ENCODE measurements around the gene AUTS2. TPM values are rescaled to one million over a fixed set of nuclear protein-coding genes. Genes with fewer than 3 reads are reported as not detected.

AUTS2 gene
- total and polyA plus RNA-seq, 4 donors = 4.9 to 24.4 (median 7.0) TPM

DNA sequence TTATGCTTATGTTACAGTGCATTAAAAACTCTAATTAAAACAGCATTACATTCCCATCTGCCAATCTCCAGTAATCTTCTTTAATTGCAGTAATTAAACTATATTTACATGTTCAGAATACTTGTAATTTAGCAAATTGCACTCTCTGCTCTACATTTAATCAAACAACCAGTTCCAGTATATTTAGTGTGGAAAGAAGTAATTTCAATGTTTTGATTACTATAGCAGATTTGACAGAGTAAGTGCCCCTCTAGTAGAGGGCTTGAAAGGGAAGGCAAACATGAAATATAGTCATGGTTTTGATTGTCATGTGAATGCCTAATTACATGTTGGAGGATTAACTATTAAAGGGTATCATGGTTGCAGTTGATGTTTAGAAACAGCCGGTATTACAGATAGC is 739.7 kb downstream of the AUTS2 start:
- Histone ChIP-seq H3K4me3 (ENCODE audit: low read depth in 1 of 3, low read length in 3 of 3) (no peak overlapping the region), H3K27ac (ENCODE audit: low read depth in 1 of 2, low read length in 2 of 2) (no peak overlapping the region), H3K36me3 (ENCODE audit: control insufficient read depth in 4 of 4, insufficient read depth in 3 of 4, low read depth in 1 of 4, low read length in 3 of 4) (no peaks in the 10 kb centered on the region), H3K27me3 (ENCODE audit: control insufficient read depth in 4 of 4, insufficient read depth in 4 of 4, low read length in 3 of 4) (no peaks in the 10 kb centered on the region), H3K9ac (ENCODE audit: low read depth in 1 of 2, low read length in 2 of 2) (no peak overlapping the region), H3K9me3 (ENCODE audit: control insufficient read depth in 4 of 4, low read length in 3 of 4) (no peaks in the 10 kb centered on the region), H3K4me1 (ENCODE audit: control insufficient read depth in 4 of 4, insufficient read depth in 4 of 4, low read length in 3 of 4) (no peaks in the 10 kb centered on the region)
- no peak for TF ChIP-seq MAX (IDR thresholded peaks at IDR 0.05)
- TF ChIP-seq FOXA1 (IDR thresholded peaks at IDR 0.05) = no peak
- no peak for TF ChIP-seq CTCF (IDR thresholded peaks at IDR 0.05; ENCODE audit: low read depth, low read length, missing input control)
- no peak for TF ChIP-seq RAD21 (IDR thresholded peaks at IDR 0.05)
- no peak for TF ChIP-seq RXRA (IDR thresholded peaks at IDR 0.05)
- TF ChIP-seq YY1 (IDR thresholded peaks at IDR 0.05) = no peak
- no peak for TF ChIP-seq FOXA2 (IDR thresholded peaks at IDR 0.05)
- no peak for TF ChIP-seq JUND (IDR thresholded peaks at IDR 0.05)
- WGBS = 97% methylated on average over 1 of the region's 1 CpG
- no peak for DNase-seq (ENCODE audit: low spot score)

GRCh38 chr7:70340236-70340635 is 742.0 kb downstream of the AUTS2 start:
- Histone ChIP-seq H3K27ac (ENCODE audit: low read depth in 1 of 2, low read length in 2 of 2) (no peak overlapping the region), H3K27me3 (ENCODE audit: control insufficient read depth in 4 of 4, insufficient read depth in 4 of 4, low read length in 3 of 4) (no peaks in the 10 kb centered on the region), H3K4me1 (ENCODE audit: control insufficient read depth in 4 of 4, insufficient read depth in 4 of 4, low read length in 3 of 4) (no peaks in the 10 kb centered on the region), H3K36me3 (ENCODE audit: control insufficient read depth in 4 of 4, insufficient read depth in 3 of 4, low read depth in 1 of 4, low read length in 3 of 4) (no peaks in the 10 kb centered on the region), H3K9ac (ENCODE audit: low read depth in 1 of 2, low read length in 2 of 2) (no peak overlapping the region), H3K9me3 (ENCODE audit: control insufficient read depth in 4 of 4, low read length in 3 of 4) (no peaks in the 10 kb centered on the region), H3K4me3 (ENCODE audit: low read depth in 1 of 3, low read length in 3 of 3) (no peak overlapping the region)
- DNase-seq (ENCODE audit: low spot score) = no peak
- TF ChIP-seq, protein P1, sequence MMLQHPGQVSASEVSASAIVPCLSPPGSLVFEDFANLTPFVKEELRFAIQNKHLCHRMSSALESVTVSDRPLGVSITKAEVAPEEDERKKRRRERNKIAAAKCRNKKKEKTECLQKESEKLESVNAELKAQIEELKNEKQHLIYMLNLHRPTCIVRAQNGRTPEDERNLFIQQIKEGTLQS (IDR thresholded peaks at IDR 0.05) = no peak
- TF ChIP-seq FOXA1 (IDR thresholded peaks at IDR 0.05) (no peak), TAF1 (conservative IDR thresholded peaks at IDR 0.05) (no peak), NR2F2 (IDR thresholded peaks at IDR 0.05) (no peak), CTCF (IDR thresholded peaks at IDR 0.05; ENCODE audit: low read depth, low read length, missing input control) (no peak), REST (IDR thresholded peaks at IDR 0.05) (no peak)
- TF ChIP-seq, protein P2, sequence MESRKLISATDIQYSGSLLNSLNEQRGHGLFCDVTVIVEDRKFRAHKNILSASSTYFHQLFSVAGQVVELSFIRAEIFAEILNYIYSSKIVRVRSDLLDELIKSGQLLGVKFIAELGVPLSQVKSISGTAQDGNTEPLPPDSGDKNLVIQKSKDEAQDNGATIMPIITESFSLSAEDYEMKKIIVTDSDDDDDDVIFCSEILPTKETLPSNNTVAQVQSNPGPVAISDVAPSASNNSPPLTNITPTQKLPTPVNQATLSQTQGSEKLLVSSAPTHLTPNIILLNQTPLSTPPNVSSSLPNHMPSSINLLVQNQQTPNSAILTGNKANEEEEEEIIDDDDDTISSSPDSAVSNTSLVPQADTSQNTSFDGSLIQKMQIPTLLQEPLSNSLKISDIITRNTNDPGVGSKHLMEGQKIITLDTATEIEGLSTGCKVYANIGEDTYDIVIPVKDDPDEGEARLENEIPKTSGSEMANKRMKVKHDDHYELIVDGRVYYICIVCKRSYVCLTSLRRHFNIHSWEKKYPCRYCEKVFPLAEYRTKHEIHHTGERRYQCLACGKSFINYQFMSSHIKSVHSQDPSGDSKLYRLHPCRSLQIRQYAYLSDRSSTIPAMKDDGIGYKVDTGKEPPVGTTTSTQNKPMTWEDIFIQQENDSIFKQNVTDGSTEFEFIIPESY (IDR thresholded peaks at IDR 0.05) = no peak
- 97% methylated on average over 3 of the region's 3 CpGs for WGBS
